ENCODE data around the gene TLE1.

The TLE1 gene

DNA sequence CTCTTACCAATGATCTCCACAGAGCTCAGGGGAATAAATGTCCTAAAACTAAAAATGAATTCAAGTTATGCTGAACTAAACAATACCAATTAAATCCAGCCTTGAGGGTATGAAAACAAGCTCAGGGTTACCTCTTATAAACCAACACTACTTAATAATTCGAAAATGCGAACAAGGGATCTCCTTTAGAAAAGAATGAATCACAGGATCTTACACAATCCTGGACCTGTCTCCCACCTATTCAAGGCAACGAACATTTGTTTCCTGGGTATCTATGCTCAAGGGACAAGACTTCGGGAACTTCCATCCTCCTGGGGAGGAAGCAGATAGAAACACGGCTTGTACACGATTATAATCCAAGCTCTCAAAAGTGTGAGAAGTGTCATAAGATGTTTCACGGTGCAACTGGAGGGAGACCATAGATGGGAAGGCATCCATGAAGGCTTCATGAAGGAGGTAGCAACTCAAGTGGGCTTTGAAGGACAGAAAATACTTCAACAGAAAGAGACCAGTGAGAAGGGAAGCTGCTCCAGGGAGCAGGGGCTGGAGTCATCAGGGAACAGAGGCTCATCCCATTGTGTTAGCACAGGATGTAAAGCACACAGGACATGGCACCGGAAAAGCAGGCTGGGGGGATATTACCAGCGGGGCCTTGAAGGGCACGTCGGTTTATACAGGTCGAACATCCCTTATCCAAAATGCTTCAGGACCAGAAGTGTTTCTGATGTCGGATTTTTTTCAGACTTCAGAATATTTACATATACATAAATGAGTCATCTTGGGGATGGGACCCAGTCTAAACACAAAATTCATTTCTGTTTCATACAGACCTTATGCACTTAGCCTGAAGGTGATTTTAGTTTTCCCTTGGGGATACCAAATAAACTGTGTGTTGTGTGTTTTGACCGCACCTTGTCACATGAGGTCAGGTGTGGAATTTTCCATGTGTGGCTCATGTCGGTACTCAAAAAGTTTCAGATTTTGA lies 87.4 kb downstream of the TLE1 start:
- Histone ChIP-seq H3K36me3 (ENCODE audit: insufficient read depth, low read length) (no peaks in the 10 kb centered on the region), H4K20me1 (ENCODE audit: insufficient read depth, low read length, poor library complexity, severe bottlenecking) (no peaks in the 10 kb centered on the region), H3K4me2 (ENCODE audit: low read depth, low read length, poor library complexity, severe bottlenecking) (no peak overlapping the region), H3K4me3 (ENCODE audit: low read length, poor library complexity, severe bottlenecking) (no peak overlapping the region), H3K9ac (ENCODE audit: low read depth, low read length, poor library complexity, severe bottlenecking) (no peak overlapping the region), H3K27me3 (ENCODE audit: insufficient read depth, low read length, poor library complexity, severe bottlenecking) (no peaks in the 10 kb centered on the region), H3F3A (ENCODE audit: low read depth) (no peaks in the 10 kb centered on the region; the same call in 1 of the 2 replicates), H2AFZ (ENCODE audit: low read length) (no peak overlapping the region), H3K9me3 (ENCODE audit: insufficient read depth, low read depth, low read length) (no peaks in the 10 kb centered on the region), H3K79me2 (ENCODE audit: insufficient read depth, low read length) (no peaks in the 10 kb centered on the region), H3K9me2 (replicated peaks; ENCODE audit: low read depth, low read length) (no peaks in the 10 kb centered on the region), H3K4me1 (ENCODE audit: insufficient read depth, low read length, poor library complexity, severe bottlenecking) (peaks cover 29% of the 10 kb centered on the region)
- TF ChIP-seq EZH2phosphoT487 (IDR thresholded peaks at IDR 0.05; ENCODE audit: borderline replicate concordance): no peak
- TF ChIP-seq, protein P1, sequence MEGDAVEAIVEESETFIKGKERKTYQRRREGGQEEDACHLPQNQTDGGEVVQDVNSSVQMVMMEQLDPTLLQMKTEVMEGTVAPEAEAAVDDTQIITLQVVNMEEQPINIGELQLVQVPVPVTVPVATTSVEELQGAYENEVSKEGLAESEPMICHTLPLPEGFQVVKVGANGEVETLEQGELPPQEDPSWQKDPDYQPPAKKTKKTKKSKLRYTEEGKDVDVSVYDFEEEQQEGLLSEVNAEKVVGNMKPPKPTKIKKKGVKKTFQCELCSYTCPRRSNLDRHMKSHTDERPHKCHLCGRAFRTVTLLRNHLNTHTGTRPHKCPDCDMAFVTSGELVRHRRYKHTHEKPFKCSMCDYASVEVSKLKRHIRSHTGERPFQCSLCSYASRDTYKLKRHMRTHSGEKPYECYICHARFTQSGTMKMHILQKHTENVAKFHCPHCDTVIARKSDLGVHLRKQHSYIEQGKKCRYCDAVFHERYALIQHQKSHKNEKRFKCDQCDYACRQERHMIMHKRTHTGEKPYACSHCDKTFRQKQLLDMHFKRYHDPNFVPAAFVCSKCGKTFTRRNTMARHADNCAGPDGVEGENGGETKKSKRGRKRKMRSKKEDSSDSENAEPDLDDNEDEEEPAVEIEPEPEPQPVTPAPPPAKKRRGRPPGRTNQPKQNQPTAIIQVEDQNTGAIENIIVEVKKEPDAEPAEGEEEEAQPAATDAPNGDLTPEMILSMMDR (conservative IDR thresholded peaks at IDR 0.05; ENCODE audit: low read length): no peak

DNA sequence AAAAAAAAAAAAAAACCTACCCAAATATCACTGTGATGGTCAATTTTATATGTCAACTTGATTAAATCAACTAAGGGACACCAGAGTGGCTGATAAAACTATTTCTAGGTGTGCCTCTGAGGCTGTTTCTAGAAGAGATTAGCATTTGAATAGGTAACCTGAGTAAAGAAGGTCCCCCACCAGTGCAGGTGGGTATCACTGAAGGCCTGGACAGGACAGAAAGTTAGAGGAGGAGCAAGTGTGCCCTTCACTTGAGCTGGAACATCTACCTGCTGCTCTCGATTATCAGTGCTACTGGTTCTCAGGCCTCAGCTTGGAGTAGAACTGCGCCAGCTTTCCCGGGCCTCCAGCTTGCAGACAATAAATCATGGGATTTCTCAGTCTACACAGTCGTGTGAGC lies 88.7 kb downstream of the TLE1 start:
- Histone ChIP-seq H3K4me3 (ENCODE audit: low read length, poor library complexity, severe bottlenecking) (no peak overlapping the region), H3K36me3 (ENCODE audit: insufficient read depth, low read length) (no peaks in the 10 kb centered on the region), H3K79me2 (ENCODE audit: insufficient read depth, low read length) (no peaks in the 10 kb centered on the region), H4K20me1 (ENCODE audit: insufficient read depth, low read length, poor library complexity, severe bottlenecking) (no peaks in the 10 kb centered on the region), H3K4me2 (ENCODE audit: low read depth, low read length, poor library complexity, severe bottlenecking) (no peak overlapping the region), H3K9me2 (replicated peaks; ENCODE audit: low read depth, low read length) (no peaks in the 10 kb centered on the region), H3K27me3 (ENCODE audit: insufficient read depth, low read length, poor library complexity, severe bottlenecking) (no peaks in the 10 kb centered on the region), H3K9ac (ENCODE audit: low read depth, low read length, poor library complexity, severe bottlenecking) (no peak overlapping the region), H3F3A (ENCODE audit: low read depth) (no peaks in the 10 kb centered on the region; the same call in 1 of the 2 replicates), H2AFZ (ENCODE audit: low read length) (no peak overlapping the region), H3K4me1 (ENCODE audit: insufficient read depth, low read length, poor library complexity, severe bottlenecking) (peaks cover 40% of the 10 kb centered on the region), H3K9me3 (ENCODE audit: insufficient read depth, low read depth, low read length) (no peaks in the 10 kb centered on the region)
- TF ChIP-seq EZH2phosphoT487 (IDR thresholded peaks at IDR 0.05; ENCODE audit: borderline replicate concordance): no peak

DNA sequence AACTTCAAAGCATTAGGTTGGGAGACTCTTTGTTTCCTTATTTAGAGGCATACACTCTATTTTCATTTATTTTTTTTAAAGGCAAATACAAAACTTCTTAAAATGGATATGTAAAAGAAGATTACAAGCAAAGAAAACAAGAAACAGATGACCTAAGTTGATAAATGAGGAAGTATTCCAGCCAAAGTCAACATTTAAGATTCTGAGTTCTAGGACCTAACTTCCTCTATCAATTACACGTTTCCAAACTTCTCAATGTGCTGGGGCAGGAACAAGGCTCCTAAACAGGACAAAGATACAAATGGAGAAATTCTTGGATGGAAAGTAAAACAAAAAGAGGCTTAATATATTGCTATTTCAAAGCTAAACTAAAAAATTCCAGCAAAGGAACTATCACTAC lies 89.5 kb downstream of the TLE1 start:
- Histone ChIP-seq H3K9me2 (replicated peaks; ENCODE audit: low read depth, low read length) (no peaks in the 10 kb centered on the region), H3F3A (ENCODE audit: low read depth) (no peaks in the 10 kb centered on the region; the same call in 1 of the 2 replicates), H3K36me3 (ENCODE audit: insufficient read depth, low read length) (no peaks in the 10 kb centered on the region), H3K4me3 (ENCODE audit: low read length, poor library complexity, severe bottlenecking) (no peak overlapping the region), H3K4me1 (ENCODE audit: insufficient read depth, low read length, poor library complexity, severe bottlenecking) (peaks cover 41% of the 10 kb centered on the region), H3K27me3 (ENCODE audit: insufficient read depth, low read length, poor library complexity, severe bottlenecking) (no peaks in the 10 kb centered on the region), H2AFZ (ENCODE audit: low read length) (no peak overlapping the region), H3K79me2 (ENCODE audit: insufficient read depth, low read length) (no peaks in the 10 kb centered on the region), H4K20me1 (ENCODE audit: insufficient read depth, low read length, poor library complexity, severe bottlenecking) (no peaks in the 10 kb centered on the region), H3K9me3 (ENCODE audit: insufficient read depth, low read depth, low read length) (no peaks in the 10 kb centered on the region), H3K4me2 (ENCODE audit: low read depth, low read length, poor library complexity, severe bottlenecking) (no peak overlapping the region), H3K9ac (ENCODE audit: low read depth, low read length, poor library complexity, severe bottlenecking) (no peak overlapping the region)
- TF ChIP-seq, protein P1 (conservative IDR thresholded peaks at IDR 0.05; ENCODE audit: low read length): no peak
- TF ChIP-seq EZH2phosphoT487 (IDR thresholded peaks at IDR 0.05; ENCODE audit: borderline replicate concordance): no peak

Data from Loucy (cell line).